GM18907 (cell line): Measurements from ENCODE around the gene NCOR1.
A peak's percentile ranks its signal among the peaks of the same experiment; 100 is the strongest.
"Not testable (repeated sequence)": the region's sequence is repeated elsewhere in the genome, so short reads cannot be mapped to it uniquely, and the experiment has no call there.

Experiments used
- ATAC-seq: cut with Tn5 transposase; IDR thresholded peaks from one replicate; pipeline ENCODE4 v1.9.1; 2021; ENCODE audit warnings: mild to moderate bottlenecking, moderate library complexity; ENCODE audit not compliant: unreplicated experiment

Gene NCOR1

DNA sequence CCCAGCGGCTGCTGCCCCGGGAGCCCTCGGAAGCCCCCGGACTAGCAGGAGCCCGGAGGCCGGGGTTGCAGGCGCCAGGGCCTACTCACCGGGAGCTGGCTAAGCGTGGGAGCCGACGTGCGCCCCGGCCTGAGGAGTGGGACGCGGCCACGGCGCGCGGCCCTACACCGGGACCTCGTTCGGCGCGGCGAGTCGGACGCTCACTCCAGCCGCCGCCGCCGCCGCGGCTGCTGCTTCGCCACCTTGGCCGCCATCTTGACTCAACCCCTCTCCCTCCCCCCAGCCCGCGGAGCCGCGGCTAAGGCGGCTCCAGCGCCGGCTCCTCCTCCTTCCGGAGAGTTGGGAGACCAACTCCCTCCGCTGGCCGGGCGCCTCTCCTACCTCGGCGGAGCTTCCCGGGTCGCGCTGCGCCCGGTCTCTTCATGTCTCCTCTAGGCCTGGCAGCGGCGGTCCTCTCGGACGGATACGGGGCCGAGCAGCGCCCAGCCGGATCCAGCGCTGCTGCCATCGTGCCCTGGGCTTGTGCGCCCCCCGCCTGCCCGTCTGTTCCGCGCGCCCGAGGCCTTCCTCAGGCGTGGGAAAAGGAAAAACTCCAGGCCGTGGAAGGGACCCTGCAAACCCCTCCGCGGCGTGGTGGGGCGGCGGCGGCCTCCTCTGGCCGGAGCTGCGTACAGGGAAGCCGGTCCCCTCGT lies at the start of gene NCOR1:
TSS of gene NCOR1 (minus strand) at position 262 of the 692 bp plus-strand sequence. CDS start 20,965 bp downstream, outside the sequence.
- peak; percentile 80 for ATAC-seq

DNA sequence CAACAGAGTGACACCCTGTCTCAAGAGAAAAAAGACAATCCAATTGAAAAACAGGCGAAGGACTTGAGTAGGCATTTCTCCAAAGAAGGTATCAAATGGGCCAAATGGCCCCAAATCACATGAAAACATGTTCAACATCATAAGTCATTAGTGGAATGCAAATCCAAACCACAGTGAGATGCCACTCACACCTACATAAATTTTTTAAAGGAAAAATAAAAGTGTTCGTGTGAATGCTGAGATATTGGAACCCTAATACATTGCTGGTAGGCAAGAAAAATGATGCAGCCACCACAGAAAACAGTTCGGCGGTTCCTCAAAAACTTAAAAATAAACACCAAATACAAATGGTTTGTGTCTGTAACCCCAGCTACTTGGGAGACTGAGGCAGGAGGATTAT lies 46.9 kb upstream of the NCOR1 start:
- ATAC-seq: no peak

DNA sequence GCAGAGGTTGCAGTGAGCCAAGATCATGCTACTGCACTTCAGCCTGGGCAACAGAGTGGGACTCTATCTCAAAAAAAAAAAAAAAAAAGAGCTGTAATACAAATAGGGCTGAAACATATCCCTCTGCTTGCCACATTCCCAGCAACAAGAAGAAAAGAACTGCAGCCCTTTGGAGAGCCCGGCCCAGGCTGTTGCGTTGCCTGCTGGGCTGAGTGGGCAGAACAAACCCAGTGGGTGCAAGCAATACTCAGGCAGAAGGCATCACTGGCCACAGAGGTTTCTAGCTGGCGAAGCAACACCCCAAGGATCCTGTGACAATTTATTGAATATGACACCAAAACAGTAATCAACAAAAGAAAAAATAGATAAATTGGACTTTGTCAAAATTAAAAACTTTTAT lies 45.7 kb upstream of the NCOR1 start:
- ATAC-seq: no peak

DNA sequence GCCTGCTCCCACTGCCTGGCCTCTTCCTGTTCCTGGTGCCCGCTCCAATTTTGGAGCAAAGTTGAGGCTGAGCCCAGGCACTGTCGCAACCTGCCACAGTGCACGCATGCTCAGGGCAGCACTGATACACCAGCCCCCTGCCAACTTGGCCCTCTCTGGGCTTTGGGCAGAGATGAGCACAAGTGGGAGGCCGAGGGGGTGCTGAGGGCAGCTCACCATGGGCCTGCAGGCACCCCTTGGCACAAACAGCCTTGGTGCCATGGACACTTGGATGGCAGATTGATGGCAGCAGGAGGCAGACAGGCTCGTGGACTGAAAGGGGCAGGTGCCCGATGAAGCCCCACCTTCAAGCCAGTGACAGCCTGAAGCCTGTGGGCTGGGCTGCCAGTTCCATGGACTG lies 44.6 kb upstream of the NCOR1 start:
- no peak for ATAC-seq

DNA sequence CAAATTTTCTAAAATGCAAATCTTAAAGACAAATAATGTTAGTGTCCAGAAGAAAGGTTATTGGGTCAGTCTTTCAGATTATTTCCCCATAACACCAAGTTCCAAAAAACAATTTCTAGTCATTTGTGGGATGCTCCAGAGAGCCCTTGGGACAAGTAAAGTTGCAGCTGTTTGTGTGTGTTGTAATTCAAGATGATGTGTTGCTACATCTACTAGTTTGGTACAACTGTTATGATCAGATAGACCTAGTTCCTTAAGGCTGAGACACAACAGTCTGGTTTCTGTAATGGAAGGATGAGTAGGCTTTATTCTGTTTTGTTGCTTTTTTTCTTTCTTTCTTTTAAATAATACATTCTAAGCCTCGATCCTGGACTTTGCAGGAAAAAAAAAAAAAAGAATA lies 43.6 kb upstream of the NCOR1 start:
- ATAC-seq: no peak

DNA sequence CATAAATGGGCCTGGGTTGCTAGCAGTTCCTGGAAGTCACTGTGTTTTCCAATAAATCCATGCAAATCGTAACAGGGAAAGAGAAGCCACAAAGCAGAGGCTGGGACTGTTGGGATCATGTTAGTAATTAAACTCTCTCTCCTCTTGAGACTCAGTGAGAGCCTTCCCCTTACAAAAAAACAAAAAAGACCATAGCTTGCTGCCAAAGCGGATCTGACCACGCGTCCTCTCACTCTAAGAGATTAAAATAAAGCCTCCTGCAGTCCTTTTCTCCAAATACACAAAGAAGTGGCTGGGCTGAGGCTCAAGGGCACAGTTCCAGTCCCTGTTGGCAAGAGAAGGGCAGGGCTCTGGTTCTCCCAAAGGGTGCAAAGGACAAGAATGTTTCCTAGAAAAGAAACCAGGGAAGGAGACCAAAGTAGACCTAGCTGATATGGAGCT lies 40.2 kb upstream of the NCOR1 start:
- ATAC-seq: no peak

DNA sequence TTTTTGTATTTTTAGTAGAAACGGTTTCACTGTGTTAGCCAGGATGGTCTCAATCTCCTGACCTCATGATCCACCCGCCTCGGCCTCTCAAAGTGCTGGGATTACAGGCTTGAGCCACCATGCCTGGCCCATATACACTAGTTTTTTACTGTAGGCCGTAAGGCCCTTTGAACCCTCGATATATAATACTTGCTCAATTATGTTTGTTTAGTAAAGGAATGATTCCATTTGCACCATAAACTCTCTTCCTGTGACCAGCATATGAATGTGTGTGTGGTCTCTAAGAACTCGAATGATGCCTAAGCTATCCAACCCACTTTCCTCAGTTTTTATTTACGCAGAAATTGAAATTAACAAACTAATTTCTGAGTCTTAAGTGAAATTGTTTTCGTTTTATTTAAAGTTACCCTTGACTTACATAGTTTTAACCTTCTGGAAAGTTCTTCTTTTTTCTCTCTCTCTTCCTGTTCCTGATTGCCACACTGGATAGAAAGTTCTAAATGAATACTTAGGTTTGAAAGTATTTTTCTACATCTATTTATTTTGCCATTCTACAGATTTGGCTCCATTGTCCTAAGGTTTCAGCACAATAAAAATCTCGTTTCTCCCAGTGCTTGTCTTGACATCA lies 39.6 kb upstream of the NCOR1 start:
- ATAC-seq: no peak

DNA sequence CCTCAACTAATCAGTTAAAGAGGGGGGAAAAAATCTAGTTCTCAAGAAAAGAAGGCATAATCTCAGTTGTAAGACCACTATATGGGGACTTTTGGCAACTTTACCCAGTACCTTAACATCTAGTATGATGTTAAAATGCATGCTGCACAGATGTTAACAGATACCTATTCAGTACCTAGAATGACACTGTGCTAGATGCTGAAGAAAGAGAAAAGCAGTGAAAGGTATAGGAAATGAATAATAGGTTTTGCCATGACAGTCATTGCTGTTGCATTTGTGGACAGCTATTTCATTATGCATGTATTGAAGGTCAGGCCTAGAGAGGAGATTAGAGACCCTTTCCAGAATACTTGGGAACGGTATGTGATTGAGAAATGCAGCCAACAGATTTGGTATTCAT lies 36.2 kb upstream of the NCOR1 start:
- ATAC-seq: no peak

DNA sequence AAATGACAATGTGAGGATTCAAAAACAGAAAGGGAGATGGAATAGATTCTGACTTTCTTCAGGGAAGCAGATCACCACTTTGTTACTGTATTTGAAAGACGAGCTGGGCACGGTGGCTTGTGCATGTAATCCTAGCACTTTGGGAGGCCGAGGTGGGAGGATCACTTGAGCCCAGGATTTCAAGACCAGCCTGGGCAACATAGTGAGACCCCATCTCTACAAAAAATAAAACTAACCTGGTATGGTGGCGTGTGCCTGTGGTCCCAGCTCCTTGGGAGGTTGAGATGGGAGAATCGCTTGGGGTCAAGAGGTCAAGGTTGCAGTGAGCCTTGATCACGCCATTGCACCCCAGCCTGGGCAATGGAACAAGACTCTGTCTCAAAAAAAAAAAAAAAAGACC lies 35.7 kb upstream of the NCOR1 start:
- no peak for ATAC-seq

DNA sequence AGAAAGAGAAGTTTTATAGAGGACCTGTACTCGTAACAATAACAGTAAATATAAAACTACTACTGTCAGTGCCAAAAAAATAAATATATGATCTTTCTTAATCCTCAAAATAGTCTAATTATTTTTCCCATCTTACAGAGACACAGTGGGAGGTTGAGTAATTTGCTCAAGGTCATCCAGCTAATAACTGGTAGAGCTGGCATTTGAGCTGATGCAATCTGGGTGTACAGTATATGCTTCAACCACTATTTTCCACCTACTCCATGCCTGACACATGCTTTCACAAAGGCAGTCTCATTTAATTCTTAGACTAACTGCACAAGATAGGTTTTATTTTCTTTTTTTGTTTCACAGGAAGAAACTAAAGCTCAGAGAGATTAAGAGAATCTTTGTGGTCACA lies 35.3 kb upstream of the NCOR1 start:
- ATAC-seq: no peak

DNA sequence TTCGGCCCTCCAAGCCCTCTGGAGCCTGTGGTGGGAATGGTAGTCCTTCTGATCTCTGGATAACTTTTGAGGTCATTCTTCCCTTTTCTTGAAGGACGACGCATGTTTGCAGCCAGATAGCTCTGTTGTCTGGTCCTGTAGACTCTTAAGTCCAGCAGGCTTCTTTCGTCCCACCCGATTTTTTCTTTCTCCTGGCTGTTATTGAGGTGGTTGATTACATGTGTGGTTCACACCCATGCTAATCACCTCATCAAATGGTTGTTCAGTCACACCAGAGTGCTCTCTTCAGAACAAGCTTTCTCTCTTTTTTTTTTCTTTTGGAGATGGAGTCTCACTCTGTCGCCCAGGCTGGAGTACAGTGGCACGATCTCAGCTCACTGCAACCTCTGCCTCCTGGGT lies 32.3 kb upstream of the NCOR1 start:
- ATAC-seq: no peak

DNA sequence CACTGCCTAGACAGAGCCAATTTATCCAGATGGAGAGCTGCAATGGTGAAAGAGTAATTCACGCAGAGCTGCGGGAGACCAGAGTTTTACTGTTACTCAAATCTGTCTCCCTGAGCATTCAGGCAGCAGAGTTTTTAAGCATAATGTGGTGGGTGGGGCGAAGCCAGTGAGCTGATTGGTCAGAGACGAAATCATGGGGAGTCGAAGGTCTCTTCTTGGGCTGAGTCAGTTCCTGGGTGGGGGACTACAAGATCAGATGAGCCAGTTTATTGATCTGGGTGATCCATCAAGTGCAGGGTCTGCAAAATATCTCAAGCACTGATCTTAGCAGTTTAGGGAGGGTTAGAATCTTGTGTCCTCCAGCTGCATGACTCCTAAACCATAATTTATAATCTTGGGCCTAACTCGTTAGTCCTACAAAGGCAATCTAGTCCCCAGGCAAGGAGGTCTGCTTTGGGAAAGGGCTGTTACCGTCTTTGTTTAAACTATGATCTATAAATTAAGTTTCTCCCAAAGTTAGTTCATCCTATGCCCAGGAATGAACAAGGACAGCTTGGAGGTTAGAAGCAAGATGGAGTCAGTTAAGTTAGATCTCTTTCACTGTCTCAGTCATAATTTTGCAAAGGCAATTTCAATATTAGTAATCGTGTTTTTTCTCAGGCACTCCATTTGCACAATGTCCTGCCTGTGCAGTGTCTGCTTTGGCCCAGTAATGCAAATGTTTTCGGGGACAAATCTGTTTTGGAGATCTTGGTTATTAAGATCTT lies 28.6 kb upstream of the NCOR1 start:
- no peak for ATAC-seq

DNA sequence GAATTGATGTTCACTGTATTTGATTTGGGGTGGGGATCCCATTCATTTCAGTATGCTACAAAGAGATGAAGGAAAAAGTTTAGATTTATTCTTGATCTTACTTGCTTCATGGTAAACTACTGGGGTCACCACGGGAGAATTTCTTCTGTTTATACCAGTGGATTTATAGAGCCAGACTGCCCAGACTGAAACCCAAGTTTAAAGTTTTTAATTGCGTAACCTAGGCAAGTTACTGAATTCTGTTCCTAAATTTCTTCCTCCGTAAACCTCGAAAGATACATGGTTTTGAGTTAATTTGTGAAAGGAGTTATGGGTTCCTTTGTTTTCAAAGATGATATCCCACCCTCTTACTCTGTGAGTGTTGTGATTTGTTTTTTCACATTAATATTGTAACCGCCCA lies 28.1 kb upstream of the NCOR1 start:
- no peak for ATAC-seq

DNA sequence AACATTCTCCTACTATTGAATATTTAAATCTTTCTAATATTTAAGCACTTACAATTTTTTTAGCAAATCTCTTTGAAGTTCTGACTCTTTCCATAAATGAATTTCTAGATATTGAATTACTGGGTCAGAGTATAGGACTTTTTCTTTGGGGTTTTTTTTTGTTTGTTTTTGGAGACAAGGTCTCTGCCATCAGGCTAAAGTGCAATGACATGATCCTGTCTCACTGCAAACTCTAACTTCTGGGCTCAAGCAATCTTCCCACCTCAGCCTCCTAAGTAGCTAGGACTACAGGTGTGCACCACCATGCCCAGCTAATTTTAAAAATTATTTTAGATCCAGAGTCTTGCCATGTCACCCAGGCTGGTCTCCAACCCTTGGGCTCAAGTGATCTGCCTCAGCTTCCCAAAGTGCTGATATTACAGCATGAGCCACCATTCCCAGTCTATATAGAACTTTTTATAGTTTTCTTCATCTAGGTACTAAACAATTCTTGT lies 26.6 kb upstream of the NCOR1 start:
- no peak for ATAC-seq

DNA sequence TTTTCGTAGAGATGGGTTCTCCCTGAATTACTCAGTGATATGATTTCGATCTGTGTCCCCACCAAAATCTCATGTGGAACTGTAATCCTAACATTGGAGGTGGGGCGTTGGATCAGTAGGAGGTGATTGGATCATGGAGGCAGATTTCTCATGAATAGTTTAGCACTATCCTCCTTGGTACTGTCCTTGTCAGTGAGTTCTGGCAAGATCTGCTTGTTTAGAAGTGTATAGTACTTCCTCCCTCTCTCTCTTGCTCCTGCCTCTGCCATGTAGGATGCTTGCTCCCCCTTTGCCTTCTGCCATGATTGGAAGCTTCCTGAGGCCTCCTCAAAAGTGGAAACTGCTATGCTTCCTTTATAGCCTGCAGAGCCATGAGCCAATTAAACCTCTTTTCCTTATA lies 24.6 kb upstream of the NCOR1 start:
- ATAC-seq: no peak

DNA sequence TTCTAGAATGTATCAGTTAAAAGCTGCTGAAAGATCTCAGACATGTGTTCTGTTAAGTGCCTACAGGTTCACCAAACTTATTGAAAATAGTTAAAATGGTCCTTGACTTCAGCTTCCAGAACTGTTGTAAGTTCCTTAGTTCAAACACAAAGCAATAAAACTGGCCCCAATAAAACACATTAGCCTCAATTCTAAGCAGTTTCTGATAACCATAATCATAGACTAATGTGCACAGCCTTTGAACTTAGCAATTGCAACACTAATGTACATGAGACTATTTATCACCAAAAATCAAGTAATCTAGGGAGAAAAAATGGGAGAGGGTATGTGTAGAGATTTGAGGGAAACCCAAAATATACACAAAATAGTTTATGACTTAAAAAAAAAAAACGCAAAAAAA lies 17.1 kb upstream of the NCOR1 start:
- ATAC-seq: no peak

DNA sequence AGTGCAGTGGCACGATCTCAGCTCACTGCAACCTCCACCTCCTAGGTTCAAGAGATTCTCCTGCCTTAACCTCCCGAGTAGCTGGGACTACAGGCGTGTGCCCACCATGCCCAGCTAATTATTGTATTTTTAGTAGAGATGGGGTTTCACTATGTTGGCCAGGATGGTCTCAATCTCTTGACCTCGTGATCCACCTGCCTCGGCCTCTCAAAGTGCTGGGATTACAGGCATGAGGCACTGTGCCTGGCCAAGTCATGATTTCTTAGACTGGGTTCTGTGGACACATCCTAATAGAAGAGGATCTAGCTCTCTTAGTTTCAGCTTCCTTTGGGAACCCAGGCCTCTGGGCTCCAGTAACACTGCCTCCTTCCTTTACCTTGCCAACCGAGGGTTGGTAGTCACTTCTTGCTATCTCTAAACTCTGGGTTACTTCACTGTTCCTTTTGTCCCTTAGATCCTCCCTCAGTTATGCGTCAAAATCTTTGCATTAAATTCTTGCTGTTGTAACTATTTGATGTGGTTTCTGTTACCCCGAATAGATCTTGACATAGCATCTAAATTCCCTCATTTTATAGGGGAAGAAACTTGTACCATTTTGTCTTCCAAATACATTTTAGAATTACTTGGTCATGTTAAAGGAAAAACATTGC lies 14.7 kb upstream of the NCOR1 start:
- not testable (repeated sequence) for ATAC-seq

DNA sequence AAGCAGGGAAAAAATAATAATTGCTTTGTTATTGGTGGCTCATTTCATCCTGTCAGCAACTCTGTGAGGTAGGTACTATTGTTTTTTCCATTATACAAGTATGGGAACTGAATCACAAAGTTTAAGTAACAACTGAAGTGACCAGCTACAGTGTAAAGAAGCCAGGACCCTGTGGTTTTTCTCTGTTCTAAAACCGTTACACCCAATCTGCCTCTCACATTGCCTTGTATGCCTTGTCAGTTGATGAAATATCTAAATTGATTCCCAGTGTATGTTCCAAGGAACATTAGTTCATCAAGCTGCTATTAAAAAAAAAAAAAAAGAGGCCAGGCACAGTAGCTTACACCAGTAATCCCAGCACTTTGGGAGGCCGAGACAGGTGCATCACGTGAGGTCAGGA lies 7.1 kb upstream of the NCOR1 start:
- ATAC-seq: no peak

DNA sequence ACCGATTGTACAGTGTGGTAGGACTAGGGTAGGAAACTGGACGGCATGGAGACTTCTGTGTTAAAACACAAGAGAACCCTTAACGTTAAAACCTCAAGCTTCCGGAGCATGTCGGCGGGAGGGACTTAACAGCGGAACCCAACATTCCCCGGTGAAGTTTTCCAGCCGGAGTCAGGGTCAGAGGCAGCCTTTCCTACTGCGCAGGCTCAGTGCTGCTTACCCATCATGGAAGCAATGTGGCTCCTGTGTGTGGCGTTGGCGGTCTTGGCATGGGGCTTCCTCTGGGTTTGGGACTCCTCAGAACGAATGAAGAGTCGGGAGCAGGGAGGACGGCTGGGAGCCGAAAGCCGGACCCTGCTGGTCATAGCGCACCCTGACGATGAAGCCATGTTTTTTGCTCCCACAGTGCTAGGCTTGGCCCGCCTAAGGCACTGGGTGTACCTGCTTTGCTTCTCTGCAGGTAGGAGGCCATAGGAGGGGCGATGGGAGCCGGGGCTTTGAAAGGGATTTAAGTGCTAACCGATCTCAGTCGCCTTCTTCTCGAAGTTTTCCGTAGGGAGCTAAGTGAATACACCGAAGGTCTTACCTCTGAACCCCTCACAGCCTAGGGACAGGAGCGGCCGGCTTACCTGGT lies 1.8 kb upstream of the NCOR1 start, which contains the start of gene PIGL:
TSS of gene PIGL (plus strand) at position 209 of the 634 bp plus-strand sequence. CDS start at position 226, 17 bp downstream.
- ATAC-seq: peak; percentile 44

DNA sequence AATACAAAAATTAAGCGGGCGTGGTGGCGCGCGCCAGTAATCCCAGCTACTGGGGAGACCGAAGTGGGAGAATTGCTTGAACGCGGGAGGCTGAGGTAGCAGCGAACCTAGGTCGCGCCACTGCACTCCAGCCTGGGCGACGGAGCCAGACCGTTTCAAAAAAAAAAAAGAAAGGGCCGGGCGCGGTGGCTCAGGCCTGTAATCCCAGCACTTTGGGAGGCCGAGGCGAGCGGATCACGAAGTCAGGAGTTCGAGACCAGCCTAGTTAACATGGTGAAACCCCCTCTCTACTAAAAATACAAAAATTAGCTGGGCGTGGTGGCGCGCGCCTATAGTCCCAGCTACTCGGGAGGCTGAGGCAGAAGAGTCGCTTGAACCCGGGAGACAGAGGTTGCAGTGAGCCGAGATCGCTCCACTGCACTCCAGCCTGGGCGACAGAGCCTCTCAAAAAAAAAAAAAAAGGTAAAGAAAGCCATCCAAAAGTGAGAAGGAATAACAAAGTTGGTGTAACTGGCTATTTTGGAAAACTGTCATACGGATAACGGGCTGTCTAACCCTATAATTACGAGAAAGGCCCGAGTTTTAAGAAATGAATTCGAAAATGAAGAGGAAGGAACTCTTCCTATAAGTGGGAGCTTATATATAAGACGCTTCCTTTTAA lies 1.1 kb upstream of the NCOR1 start:
- ATAC-seq: not testable (repeated sequence)
